Measurements from ENCODE around the gene IMMP2L. TPM values are rescaled to one million over a fixed set of nuclear protein-coding genes. Genes with fewer than 3 reads are reported as not detected.

Gene IMMP2L
- total RNA-seq, 1 donor from 2014 or later, result 16.7 TPM

DNA sequence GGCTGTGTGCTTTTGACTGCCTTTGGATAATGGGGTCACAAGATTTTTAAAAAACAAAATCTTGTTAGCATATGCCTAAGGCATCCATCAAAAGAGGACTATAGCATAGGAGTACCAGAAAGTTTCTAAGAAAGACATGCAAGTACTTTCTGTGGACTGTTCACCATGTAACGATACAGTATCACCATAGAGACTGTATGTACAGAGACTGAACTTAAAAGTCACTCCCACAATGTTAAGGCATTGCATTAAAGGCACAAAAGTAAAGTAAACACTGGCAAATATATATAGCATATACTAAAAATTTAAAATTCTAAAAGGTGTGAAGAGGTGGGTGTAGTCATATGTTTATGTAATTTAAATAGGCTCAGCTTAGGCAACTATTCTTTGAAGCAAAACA lies 190.9 kb downstream of the IMMP2L start:
- Mint-ChIP-seq H3K9me3 (no peaks in the 10 kb centered on the region), H3K4me1 (no peaks in the 10 kb centered on the region), H3K36me3 (ENCODE audit: low read depth) (no peaks in the 10 kb centered on the region), H3K27ac (no peak overlapping the region), H3K4me3 (no peak overlapping the region), H3K27me3 (no peaks in the 10 kb centered on the region)
- intact Hi-C loops (cut with micrococcal nuclease), result no loop called here
- DNase-seq, result no peak

DNA sequence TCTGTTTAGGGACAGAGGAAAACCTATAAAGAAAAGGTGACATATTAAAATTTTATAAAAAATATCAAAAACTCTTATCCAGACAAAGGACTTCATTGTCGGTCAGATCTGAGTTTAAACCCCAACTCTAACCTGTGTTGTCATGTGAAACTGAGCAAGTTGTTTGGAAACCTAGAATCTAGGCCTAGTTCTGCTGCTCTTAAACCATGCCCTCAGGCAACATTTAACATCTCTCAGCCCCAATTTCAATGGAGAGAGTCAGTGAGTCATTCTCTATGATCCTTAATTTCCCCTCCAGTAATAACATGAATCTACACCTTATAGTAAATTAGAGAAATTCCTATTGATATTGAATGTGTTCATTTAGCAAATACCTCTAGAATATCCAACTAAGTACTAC lies 192.3 kb downstream of the IMMP2L start:
- Mint-ChIP-seq H3K27me3 (no peaks in the 10 kb centered on the region), H3K27ac (no peak overlapping the region), H3K4me1 (no peaks in the 10 kb centered on the region), H3K36me3 (ENCODE audit: low read depth) (no peaks in the 10 kb centered on the region), H3K9me3 (no peaks in the 10 kb centered on the region), H3K4me3 (no peak overlapping the region)
- intact Hi-C loops (cut with micrococcal nuclease), result no loop called here
- DNase-seq, result no peak

DNA sequence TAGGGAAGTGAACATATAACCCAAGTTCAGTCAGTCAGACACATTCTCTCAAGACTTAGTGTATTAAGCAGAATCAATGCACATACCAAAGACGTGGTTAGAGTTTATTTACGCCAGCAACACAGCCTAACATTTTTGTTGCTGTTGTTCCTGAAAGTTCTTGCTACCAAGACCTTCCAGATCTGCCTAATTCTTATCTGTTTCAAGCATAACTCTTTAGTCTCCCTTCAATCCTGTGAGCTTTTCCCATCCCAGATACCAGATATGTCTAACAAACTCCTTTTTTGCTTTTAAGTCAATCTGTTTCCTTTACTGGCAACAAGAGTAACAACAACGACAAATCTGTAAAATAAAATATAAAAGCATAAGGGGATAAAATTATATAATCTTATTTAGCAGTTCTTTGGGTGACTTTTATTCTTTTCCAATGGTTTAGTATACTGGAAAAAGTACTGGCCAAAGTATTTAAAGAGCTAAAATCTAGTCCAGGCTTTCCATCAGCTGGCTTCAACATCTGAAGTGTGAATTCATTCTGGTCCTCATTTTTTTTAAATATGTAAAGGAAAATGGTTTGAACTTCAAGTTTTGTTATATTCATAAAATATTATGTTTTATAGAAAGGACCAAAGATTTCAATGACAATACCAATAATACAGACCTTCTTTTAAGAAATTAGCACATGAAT lies 193.8 kb downstream of the IMMP2L start:
- Mint-ChIP-seq H3K9me3 (no peaks in the 10 kb centered on the region), H3K4me3 (no peak overlapping the region), H3K27ac (no peak overlapping the region), H3K4me1 (no peaks in the 10 kb centered on the region), H3K27me3 (no peaks in the 10 kb centered on the region), H3K36me3 (ENCODE audit: low read depth) (no peaks in the 10 kb centered on the region)
- DNase-seq, result no peak
- intact Hi-C loops (cut with micrococcal nuclease), result no loop called here

DNA sequence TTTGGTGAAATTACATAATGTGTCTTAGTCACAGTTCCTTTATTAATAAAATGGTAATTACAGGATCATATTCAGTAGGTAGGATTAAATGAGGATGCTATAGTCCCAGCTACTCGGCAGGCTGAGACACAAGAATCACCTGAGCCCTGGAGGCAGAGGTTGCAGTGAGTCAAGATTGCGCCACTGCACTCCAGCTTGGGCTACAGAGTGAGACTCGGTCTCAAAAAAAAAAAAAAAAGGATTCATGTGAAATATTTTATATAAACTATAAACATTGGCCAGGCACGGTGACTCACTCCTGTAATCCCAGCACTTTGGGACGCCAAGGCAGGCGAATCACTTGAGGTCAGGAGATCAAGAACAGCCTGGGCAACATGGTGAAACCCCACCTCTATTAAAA lies 197.9 kb downstream of the IMMP2L start:
- Mint-ChIP-seq H3K9me3 (no peaks in the 10 kb centered on the region), H3K27me3 (no peaks in the 10 kb centered on the region), H3K36me3 (ENCODE audit: low read depth) (no peaks in the 10 kb centered on the region), H3K27ac (no peak overlapping the region), H3K4me3 (no peak overlapping the region), H3K4me1 (no peaks in the 10 kb centered on the region)
- intact Hi-C loops (cut with micrococcal nuclease), result no loop called here
- no peak for DNase-seq

DNA sequence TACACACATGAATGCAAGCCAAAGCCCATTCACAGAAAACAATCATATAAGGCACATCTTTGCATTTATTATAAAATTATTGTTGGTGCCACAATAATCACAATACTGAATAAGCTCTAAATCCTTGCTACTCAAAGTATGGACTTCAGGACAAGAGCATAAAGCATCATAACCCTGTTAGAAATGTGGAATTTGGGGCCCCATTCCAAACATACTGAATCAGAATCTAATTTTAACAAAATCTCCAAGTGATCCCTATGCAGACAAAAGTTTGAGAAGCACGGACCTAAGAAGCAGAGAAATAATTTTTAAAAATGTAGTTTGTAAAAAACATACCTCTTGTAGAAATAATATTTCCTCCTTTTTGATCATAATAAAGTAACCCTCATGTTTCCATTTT lies 199.2 kb downstream of the IMMP2L start:
- no peaks in the 10 kb centered on the region for H3K9me3 Mint-ChIP-seq
- H3K27me3 Mint-ChIP-seq, result no peaks in the 10 kb centered on the region
- H3K27ac Mint-ChIP-seq, result no peak overlapping the region
- H3K36me3 Mint-ChIP-seq (ENCODE audit: low read depth), result no peaks in the 10 kb centered on the region
- no peak overlapping the region for H3K4me3 Mint-ChIP-seq
- no peaks in the 10 kb centered on the region for H3K4me1 Mint-ChIP-seq
- no peak for DNase-seq
- intact Hi-C loops (cut with micrococcal nuclease), result no loop called here

DNA sequence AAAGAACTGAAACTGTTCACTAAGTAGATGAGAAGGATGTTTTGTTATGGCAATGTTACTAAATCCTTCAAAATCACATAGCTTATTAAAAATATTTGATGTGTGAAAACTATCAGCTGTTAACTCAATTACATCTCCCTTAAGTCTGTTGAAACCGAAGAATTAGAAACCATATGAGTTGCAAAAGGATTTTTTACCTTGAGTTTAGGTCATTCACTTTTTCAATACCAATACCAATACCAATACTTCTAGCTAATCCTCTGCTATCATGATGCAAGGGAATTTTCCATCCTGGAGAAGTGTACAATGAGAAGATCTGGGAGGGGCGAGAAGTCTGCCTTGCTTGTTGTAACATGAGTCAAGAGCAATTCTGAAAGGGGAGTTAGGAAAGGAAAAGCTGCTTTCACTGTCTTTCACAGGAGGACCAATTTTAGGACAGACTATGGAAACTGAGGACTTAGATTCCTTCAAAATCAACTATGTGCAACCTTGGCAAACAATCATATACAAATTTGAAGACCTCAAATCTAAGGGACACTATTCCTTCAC lies 199.7 kb downstream of the IMMP2L start:
- Mint-ChIP-seq H3K27ac (no peak overlapping the region), H3K4me1 (no peaks in the 10 kb centered on the region), H3K27me3 (no peaks in the 10 kb centered on the region), H3K9me3 (no peaks in the 10 kb centered on the region), H3K36me3 (ENCODE audit: low read depth) (no peaks in the 10 kb centered on the region), H3K4me3 (no peak overlapping the region)
- no peak for DNase-seq
- intact Hi-C loops (cut with micrococcal nuclease), result no loop called here

DNA sequence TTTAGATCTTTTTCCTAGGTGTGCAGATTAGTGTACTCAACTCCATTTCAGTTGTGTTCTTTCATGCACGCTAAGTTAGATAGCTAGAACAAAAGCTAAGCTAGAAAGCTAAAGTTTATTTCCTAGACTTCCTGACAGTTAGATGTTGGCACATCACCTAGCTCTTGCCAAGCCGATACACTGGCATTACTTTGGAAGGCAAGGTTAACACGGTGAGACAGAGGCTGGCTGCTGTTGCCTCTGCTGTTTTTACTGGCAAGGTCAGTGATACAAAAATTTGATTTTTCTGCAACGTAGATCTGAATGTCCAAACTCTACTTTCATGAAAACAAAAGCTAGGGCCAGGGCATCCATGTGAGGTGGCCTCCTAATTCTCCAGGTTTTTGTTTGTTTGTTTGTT lies 203.4 kb downstream of the IMMP2L start:
- no peak overlapping the region for H3K4me3 Mint-ChIP-seq
- no peaks in the 10 kb centered on the region for H3K9me3 Mint-ChIP-seq
- H3K27me3 Mint-ChIP-seq, result no peaks in the 10 kb centered on the region
- H3K27ac Mint-ChIP-seq, result no peak overlapping the region
- H3K4me1 Mint-ChIP-seq, result no peaks in the 10 kb centered on the region
- H3K36me3 Mint-ChIP-seq (ENCODE audit: low read depth), result no peaks in the 10 kb centered on the region
- intact Hi-C loops (cut with micrococcal nuclease), result no loop called here
- no peak for DNase-seq

DNA sequence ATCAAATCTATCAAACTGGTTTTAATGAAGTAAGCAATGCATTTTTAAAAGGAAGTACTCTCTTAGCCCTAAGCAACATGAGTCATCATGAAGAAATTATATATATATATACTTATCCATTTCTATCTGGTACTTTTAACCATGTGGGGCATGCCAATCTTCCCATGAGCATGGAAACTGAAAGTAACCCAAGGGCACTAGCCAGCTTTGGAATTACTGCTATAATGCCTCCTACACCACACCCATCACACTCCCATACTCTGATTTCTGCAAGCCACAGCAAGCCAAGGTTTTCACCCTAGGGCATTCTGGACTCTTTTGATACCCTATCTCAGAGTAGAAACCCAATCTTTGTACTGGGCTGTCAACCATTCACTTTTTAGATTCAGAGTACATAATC lies 204.6 kb downstream of the IMMP2L start:
- DNase-seq, result no peak
- Mint-ChIP-seq H3K36me3 (ENCODE audit: low read depth) (no peaks in the 10 kb centered on the region), H3K9me3 (no peaks in the 10 kb centered on the region), H3K27ac (no peak overlapping the region), H3K27me3 (no peaks in the 10 kb centered on the region), H3K4me3 (no peak overlapping the region), H3K4me1 (no peaks in the 10 kb centered on the region)
- intact Hi-C loops (cut with micrococcal nuclease), result no loop called here

DNA sequence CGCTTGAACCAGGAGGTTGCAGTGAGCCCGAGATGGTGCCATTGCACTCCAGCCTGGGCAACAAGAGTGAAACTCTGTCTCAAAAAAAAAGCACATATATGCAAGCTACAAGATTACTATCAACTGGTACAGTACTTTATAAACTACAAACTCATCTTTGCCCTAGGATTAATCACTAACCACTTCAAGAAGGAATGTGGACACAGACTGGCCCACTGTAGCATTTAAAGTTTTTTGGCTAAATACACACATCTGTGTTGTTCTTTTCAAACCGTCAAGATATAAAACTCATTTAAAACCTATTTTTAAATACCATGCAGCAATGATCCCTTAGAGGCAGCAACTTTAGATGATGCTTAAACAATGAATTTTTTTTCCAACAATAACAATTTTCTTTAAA lies 205.4 kb downstream of the IMMP2L start:
- intact Hi-C loops (cut with micrococcal nuclease), result no loop called here
- Mint-ChIP-seq H3K4me3 (no peak overlapping the region), H3K27ac (no peak overlapping the region), H3K4me1 (peaks cover 2% of the 10 kb centered on the region), H3K27me3 (no peaks in the 10 kb centered on the region), H3K9me3 (no peaks in the 10 kb centered on the region), H3K36me3 (ENCODE audit: low read depth) (no peaks in the 10 kb centered on the region)
- DNase-seq, result no peak

DNA sequence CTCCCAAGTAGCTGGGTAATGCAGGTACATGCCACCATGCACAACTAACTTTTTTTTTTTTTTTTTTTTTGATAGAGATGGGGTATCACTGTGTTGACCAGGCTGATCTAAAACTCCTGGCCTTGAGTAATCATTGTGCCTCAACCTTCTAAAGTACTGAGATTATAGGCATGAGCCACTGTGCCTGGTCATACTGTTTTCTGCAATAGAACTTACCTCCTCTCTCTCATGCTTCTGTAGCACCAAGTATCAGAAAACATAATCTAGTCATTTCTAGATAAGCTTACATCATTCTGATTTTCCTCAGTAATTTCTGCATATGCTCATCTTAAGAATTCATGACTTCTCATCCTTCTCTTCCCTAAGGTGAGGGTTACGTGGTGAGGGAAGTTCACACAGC lies 210.0 kb downstream of the IMMP2L start:
- intact Hi-C loops (cut with micrococcal nuclease), result no loop called here
- Mint-ChIP-seq H3K27me3 (no peaks in the 10 kb centered on the region), H3K4me3 (no peak overlapping the region), H3K4me1 (peaks cover 2% of the 10 kb centered on the region), H3K36me3 (ENCODE audit: low read depth) (no peaks in the 10 kb centered on the region), H3K27ac (peak overlapping the region; percentile 9), H3K9me3 (no peaks in the 10 kb centered on the region)
- DNase-seq, result no peak

DNA sequence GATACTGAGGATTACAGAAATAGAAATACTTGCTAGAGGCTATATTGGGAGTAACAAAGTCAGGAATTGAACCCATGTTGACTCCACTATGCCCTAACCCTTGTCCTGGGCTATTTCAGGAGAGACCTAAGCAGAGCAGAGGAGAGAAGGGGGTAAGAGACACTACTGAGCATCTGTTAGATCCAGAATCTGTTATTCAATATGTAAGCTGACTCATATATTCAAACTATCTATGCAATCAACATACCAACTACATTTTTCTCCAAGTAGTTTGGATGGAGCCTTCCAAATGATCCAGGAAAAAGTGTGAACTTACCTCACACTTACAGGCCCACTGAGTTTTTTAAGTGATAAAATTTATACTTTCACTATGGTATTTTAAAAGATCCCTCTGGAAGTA lies 216.1 kb downstream of the IMMP2L start:
- intact Hi-C loops (cut with micrococcal nuclease), result no loop called here

DNA sequence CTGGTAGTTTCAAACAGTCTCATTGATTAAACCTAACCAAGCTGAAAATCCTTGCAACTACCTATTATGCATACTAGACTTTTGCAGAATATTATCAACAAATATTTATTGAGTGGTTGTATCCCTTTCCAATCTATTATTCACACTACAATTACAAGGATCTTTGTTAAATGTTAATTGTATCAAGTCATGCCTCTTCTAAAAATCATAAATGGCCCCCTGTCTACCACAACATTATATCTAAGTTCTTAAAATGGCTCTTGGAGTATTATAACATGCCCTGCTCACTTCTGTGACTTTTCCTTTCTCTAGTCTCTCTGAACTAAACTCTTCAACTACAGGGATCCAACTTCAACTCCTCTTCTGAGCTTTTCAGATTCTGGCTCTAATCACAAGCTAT lies 219.3 kb downstream of the IMMP2L start:
- no peak for DNase-seq
- H3K36me3 Mint-ChIP-seq (ENCODE audit: low read depth), result no peaks in the 10 kb centered on the region
- H3K4me1 Mint-ChIP-seq, result no peaks in the 10 kb centered on the region
- H3K27me3 Mint-ChIP-seq, result no peaks in the 10 kb centered on the region
- H3K9me3 Mint-ChIP-seq, result peaks cover 12% of the 10 kb centered on the region
- no peak overlapping the region for H3K4me3 Mint-ChIP-seq
- no peak overlapping the region for H3K27ac Mint-ChIP-seq
- intact Hi-C loops (cut with micrococcal nuclease), result no loop called here

More for the DNA sequence above, 216.1 kb downstream of the IMMP2L start:
- no peak for DNase-seq
- Mint-ChIP-seq H3K36me3 (ENCODE audit: low read depth) (no peaks in the 10 kb centered on the region), H3K27ac (no peak overlapping the region), H3K27me3 (no peaks in the 10 kb centered on the region), H3K4me3 (no peak overlapping the region), H3K4me1 (no peaks in the 10 kb centered on the region), H3K9me3 (peaks cover 12% of the 10 kb centered on the region)

DNA sequence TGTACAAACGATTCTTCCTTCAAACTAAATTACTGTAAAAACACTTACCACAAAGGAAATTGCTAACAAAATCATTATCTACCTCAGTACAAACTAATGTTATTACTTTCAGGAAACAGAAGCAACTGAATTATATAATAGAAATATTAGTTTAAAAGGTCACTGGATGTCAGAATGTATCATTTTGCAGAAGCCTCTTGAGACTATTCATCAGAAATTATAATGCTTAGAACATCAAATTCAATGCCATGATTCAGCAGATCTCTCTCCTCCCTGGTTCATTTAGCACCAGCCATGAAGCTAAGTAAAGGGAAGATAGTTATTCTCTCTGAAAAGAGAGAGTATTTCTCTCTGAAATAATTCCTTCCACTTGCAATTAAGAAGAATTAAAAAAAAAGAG lies 223.3 kb downstream of the IMMP2L start:
- H3K4me3 Mint-ChIP-seq, result no peak overlapping the region
- DNase-seq, result no peak
- H3K36me3 Mint-ChIP-seq (ENCODE audit: low read depth), result no peaks in the 10 kb centered on the region
- intact Hi-C loops (cut with micrococcal nuclease), result no loop called here
- H3K4me1 Mint-ChIP-seq, result no peaks in the 10 kb centered on the region
- H3K27ac Mint-ChIP-seq, result no peak overlapping the region
- peaks cover 7% of the 10 kb centered on the region for H3K9me3 Mint-ChIP-seq
- no peaks in the 10 kb centered on the region for H3K27me3 Mint-ChIP-seq

DNA sequence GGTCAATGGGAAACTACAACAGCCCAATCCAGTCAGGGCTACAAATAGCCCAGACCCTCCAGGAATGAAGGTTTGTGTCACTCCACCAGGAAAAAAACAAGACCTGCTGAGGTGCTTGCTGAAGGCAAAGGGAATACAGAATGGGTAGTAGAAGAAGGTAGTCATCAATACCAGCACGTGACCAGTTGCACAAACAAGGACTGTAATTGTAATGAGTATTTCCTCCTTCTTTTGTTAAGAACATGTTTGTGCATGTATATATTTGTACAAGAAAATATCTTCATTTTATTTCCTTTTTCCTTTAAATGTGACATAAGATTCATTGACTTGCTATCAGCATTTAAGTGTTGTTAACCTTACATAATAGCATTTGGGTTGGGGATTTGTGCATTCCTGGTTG lies 229.3 kb downstream of the IMMP2L start:
- intact Hi-C loops (cut with micrococcal nuclease), result no loop called here
- Mint-ChIP-seq H3K4me3 (no peak overlapping the region), H3K27me3 (no peaks in the 10 kb centered on the region), H3K4me1 (peaks cover 5% of the 10 kb centered on the region), H3K27ac (no peak overlapping the region), H3K36me3 (ENCODE audit: low read depth) (no peaks in the 10 kb centered on the region), H3K9me3 (no peaks in the 10 kb centered on the region)
- DNase-seq, result no peak

DNA sequence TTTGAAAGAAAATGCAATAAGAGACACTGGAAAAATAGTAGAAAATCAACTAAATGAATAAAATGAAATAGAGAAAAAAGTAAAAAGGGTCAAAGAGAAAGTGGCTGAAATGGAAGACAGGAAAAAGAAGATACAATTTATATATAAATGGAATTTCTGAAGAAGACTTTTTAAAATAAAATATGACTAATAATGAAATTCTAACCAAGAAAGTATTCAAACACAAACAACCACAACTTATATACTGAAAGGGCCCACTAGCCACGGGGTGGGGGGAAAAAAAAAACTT lies 232.1 kb downstream of the IMMP2L start:
- DNase-seq, result no peak
- Mint-ChIP-seq H3K4me1 (peaks cover 5% of the 10 kb centered on the region), H3K27me3 (no peaks in the 10 kb centered on the region), H3K4me3 (no peak overlapping the region), H3K27ac (no peak overlapping the region), H3K9me3 (no peaks in the 10 kb centered on the region), H3K36me3 (ENCODE audit: low read depth) (no peaks in the 10 kb centered on the region)
- intact Hi-C loops (cut with micrococcal nuclease), result no loop called here

All from activated CD4-positive, alpha-beta T cell treated with anti-CD3 and anti-CD28 coated beads, Interleukin-2, amount 10 ng/mL, durations not matched to agents 24 days and 14 days (primary cell).